Karpas-422 (cell line): ENCODE results near the gene SLC18A3. TPM values are rescaled to one million over a fixed set of nuclear protein-coding genes. Genes with fewer than 3 reads are reported as not detected.

Source experiments
- DNase-seq: peaks from one replicate; pipeline ENCODE4 v3.0.0-alpha.2; 2015
- H2AFZ ChIP-seq: fragments of 200-600 bp; sonication (generic); 2 replicates; pipeline ENCODE4 v1.6.1; 2014; ENCODE audit warnings: antibody characterized with exemption, low read length, mixed read lengths
- H3K27ac ChIP-seq: fragments of 200-600 bp; sonication (generic); 2 replicates; pipeline ENCODE4 v1.5.1; 2014; ENCODE audit warnings: mild to moderate bottlenecking, low read length, moderate library complexity
- H3K27me3 ChIP-seq: fragments of 200-600 bp; sonication (generic); 2 replicates; pipeline ENCODE4 v1.6.1; 2014; ENCODE audit warnings: low read length, mixed read lengths
- H3K36me3 ChIP-seq: fragments of 200-600 bp; sonication (generic); 2 replicates; pipeline ENCODE4 v1.6.1; 2014; ENCODE audit warnings: low read length, mixed read lengths; ENCODE audit not compliant: insufficient read depth
- H3K4me1 ChIP-seq: fragments of 200-600 bp; sonication (generic); 2 replicates; pipeline ENCODE4 v1.6.1; 2014; ENCODE audit warnings: mild to moderate bottlenecking, low read length, mixed read lengths
- H3K4me2 ChIP-seq: fragments of 200-600 bp; sonication (generic); 2 replicates; pipeline ENCODE4 v1.6.1; 2014; ENCODE audit warnings: low read length, low read depth, mild to moderate bottlenecking; ENCODE audit not compliant: poor library complexity, severe bottlenecking
- H3K4me3 ChIP-seq: fragments of 200-600 bp; sonication (generic); 2 replicates; pipeline ENCODE4 v1.5.1; 2014; ENCODE audit warnings: mild to moderate bottlenecking, antibody characterized with exemption, low read length, mixed read lengths
- H3K79me2 ChIP-seq: fragments of 200-600 bp; sonication (generic); 2 replicates; pipeline ENCODE4 v1.6.1; 2014; ENCODE audit warnings: mild to moderate bottlenecking, low read length, mixed read lengths
- H3K9ac ChIP-seq: fragments of 200-600 bp; sonication (generic); 2 replicates; pipeline ENCODE4 v1.6.0; 2014; ENCODE audit warnings: low read length
- H3K9me2 ChIP-seq: fragments of 200-600 bp; sonication (generic), shearing (Covaris generic); replicated peaks from 2 replicates; pipeline ENCODE4 v1.6.0; 2014; ENCODE audit warnings: mild to moderate bottlenecking, low read length, moderate library complexity; ENCODE audit not compliant: insufficient read depth
- H3K9me3 ChIP-seq: fragments of 300-700, 200-600 bp; sonication (generic); 2 replicates; pipeline ENCODE4 v1.6.1; 2014; ENCODE audit warnings: low read length, mixed read lengths
- H4K20me1 ChIP-seq: fragments of 200-600 bp; sonication (generic); 2 replicates; pipeline ENCODE4 v1.6.1; 2014; ENCODE audit warnings: mild to moderate bottlenecking, antibody characterized with exemption, low read length, low read depth; ENCODE audit not compliant: insufficient read depth
- total RNA-seq: library from RNA; depleted of rRNA; stranded (reverse); fragments of >200 nt; shearing (Covaris generic); gene quantifications from 2 replicates; pipeline ENCODE4 v1.2.3, GENCODE V29; 2014; ENCODE audit warnings: low replicate concordance

Gene SLC18A3
- total RNA-seq, 1 experiment from 2014 or later, result not detected

DNA sequence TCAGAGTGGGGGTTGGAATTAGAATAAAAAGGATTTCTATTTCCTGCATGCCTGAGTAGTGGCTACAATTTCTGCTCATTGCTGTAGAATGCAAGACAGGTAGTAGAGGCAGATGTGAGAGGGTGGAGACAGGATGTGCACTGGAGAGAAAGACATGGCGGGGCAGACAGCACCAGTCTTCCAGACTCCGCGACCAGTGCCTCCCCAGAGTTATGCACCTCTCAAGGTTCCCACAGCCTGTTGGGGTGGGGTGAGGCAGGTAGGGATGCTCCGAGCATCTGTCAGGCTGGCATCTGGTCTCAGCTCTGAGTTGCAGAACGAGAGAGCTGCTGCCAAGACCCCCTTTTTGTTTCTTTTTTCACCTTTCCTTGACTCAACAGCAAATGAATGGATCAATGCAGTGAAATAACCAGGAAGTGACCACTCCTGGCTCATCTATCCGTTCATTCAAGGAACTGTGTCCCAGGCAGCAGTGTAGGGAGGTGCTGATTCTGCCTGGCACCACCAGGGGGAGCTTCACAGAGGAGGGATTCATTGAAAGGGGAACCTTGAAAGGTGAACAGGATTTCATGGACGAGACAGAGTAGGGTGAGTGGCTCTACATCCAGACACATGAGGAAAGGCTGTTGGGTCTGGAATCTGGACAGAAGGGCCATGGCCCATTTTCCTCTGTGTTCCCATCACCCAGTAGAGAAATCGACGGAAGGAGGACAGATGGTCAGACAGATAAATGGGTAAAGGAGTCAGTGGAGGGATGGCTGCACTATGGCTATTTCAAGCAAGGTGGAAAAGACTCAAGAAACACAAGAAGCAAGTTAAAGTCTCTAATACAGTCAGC lies 17.2 kb upstream of the SLC18A3 start:
- Histone ChIP-seq H3K9ac (no peak overlapping the region), H3K4me1 (no peaks in the 10 kb centered on the region), H3K9me2 (no peaks in the 10 kb centered on the region), H3K4me2 (no peak overlapping the region), H3K27me3 (no peaks in the 10 kb centered on the region), H2AFZ (no peak overlapping the region), H3K4me3 (no peak overlapping the region), H4K20me1 (no peaks in the 10 kb centered on the region), H3K9me3 (no peaks in the 10 kb centered on the region), H3K27ac (no peak overlapping the region), H3K36me3 (no peaks in the 10 kb centered on the region), H3K79me2 (no peaks in the 10 kb centered on the region)
- DNase-seq, result peak; percentile 86

GRCh38 chr10:49593564-49593875 lies 16.6 kb upstream of the SLC18A3 start:
- Histone ChIP-seq H3K4me2 (no peak overlapping the region), H3K27ac (no peak overlapping the region), H3K79me2 (no peaks in the 10 kb centered on the region), H3K4me3 (no peak overlapping the region), H3K36me3 (no peaks in the 10 kb centered on the region), H2AFZ (no peak overlapping the region), H4K20me1 (no peaks in the 10 kb centered on the region), H3K9ac (no peak overlapping the region), H3K4me1 (no peaks in the 10 kb centered on the region), H3K27me3 (no peaks in the 10 kb centered on the region), H3K9me3 (no peaks in the 10 kb centered on the region), H3K9me2 (no peaks in the 10 kb centered on the region)
- no peak for DNase-seq

DNA sequence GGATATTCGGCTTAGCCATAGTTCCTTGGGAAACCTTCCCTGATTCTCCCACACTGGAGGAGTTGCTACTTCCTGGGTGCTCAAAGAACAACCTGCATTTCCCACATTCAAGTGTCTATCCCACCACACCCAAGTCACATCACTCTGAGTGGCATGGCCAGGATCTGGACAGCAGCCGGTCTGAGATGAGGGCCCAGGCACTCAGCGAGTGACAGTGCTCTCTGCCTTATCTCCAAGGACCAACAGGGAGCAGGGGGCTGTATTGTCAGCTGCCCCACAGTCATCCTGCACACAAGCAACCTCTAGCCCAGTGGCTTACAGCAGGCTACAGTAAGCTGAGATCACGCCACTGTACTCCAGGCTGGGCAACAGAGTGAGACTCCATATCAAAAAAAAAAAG lies 16.1 kb upstream of the SLC18A3 start:
- no peak overlapping the region for H3K27ac ChIP-seq
- no peaks in the 10 kb centered on the region for H3K27me3 ChIP-seq
- no peak overlapping the region for H2AFZ ChIP-seq
- H4K20me1 ChIP-seq, result no peaks in the 10 kb centered on the region
- H3K36me3 ChIP-seq, result no peaks in the 10 kb centered on the region
- no peaks in the 10 kb centered on the region for H3K9me2 ChIP-seq
- H3K4me2 ChIP-seq, result no peak overlapping the region
- no peaks in the 10 kb centered on the region for H3K4me1 ChIP-seq
- no peaks in the 10 kb centered on the region for H3K79me2 ChIP-seq
- no peak for DNase-seq
- no peak overlapping the region for H3K4me3 ChIP-seq
- H3K9ac ChIP-seq, result no peak overlapping the region
- no peaks in the 10 kb centered on the region for H3K9me3 ChIP-seq

DNA sequence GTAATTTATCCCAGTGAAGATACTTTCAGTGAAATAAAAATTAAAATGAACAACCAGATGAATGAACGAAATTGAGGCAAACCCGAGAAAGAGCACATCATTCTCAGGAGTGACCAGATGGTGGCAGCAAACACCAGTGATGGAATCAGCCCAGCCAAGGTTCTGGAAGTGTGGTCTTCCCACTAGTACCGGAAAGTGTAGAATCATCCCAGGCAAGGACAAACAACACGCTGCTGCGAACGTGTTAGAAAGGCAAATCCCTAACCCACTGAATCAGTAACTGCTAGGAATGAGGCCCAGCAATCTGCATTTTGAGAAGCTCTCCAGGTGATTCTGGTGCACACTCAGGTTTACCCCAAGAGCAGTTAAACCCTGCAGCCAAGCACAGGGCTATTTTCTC lies 15.5 kb upstream of the SLC18A3 start:
- no peak overlapping the region for H3K27ac ChIP-seq
- peak; percentile 73 for DNase-seq
- H4K20me1 ChIP-seq, result no peaks in the 10 kb centered on the region
- H3K9ac ChIP-seq, result no peak overlapping the region
- H3K4me1 ChIP-seq, result no peaks in the 10 kb centered on the region
- no peaks in the 10 kb centered on the region for H3K79me2 ChIP-seq
- H3K4me3 ChIP-seq, result no peak overlapping the region
- no peaks in the 10 kb centered on the region for H3K36me3 ChIP-seq
- H3K4me2 ChIP-seq, result no peak overlapping the region
- H3K27me3 ChIP-seq, result no peaks in the 10 kb centered on the region
- no peak overlapping the region for H2AFZ ChIP-seq
- no peaks in the 10 kb centered on the region for H3K9me2 ChIP-seq
- H3K9me3 ChIP-seq, result no peaks in the 10 kb centered on the region

GRCh38 chr10:49595003-49595712 lies 15.0 kb upstream of the SLC18A3 start:
- H3K79me2 ChIP-seq, result no peaks in the 10 kb centered on the region
- no peak for DNase-seq
- no peaks in the 10 kb centered on the region for H4K20me1 ChIP-seq
- no peaks in the 10 kb centered on the region for H3K9me2 ChIP-seq
- H3K9me3 ChIP-seq, result no peaks in the 10 kb centered on the region
- no peak overlapping the region for H3K4me2 ChIP-seq
- H3K36me3 ChIP-seq, result no peaks in the 10 kb centered on the region
- no peak overlapping the region for H3K27ac ChIP-seq
- no peak overlapping the region for H3K9ac ChIP-seq
- no peaks in the 10 kb centered on the region for H3K4me1 ChIP-seq
- H2AFZ ChIP-seq, result no peak overlapping the region
- H3K27me3 ChIP-seq, result no peaks in the 10 kb centered on the region
- H3K4me3 ChIP-seq, result no peak overlapping the region

DNA sequence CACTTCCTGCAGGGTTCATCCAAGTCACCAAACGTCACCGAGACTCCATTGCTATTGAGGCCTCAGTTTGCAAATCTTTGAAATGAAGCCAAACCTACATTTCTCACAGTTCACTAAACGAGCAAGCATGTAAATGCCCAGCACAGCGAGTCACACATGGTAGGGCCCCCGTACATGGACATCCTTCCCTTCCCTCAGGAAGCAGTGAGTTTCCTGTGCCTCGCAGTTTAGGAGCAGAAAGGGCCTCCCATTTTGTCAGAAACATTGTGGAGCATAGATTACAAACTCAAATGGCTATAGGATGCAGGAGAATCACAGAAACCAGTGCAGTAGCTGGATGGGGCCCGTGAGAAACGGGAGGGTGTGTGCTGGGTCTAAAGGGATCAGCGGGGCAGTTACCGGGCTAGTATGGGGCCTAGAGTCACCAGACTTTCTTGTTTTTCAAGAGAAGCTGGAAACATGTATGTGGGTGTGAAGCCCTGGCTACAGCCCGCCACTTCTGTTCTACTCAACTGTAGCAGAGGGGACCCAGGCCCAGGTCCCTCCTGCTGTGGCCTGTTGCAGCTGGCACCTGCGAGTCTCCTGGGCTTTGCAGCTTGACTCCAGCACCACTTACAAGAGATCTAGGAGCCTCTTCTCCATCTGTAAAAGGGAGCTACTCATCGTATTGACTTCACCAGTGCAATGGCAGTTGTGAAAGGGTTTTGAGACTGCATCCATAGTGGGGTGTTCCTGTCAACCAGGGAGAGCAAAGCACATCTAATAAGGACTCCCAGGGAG lies 14.2 kb upstream of the SLC18A3 start:
- H3K9me2 ChIP-seq, result no peaks in the 10 kb centered on the region
- H3K4me2 ChIP-seq, result no peak overlapping the region
- no peaks in the 10 kb centered on the region for H3K4me1 ChIP-seq
- H3K4me3 ChIP-seq, result no peak overlapping the region
- H2AFZ ChIP-seq, result no peak overlapping the region
- H4K20me1 ChIP-seq, result no peaks in the 10 kb centered on the region
- no peaks in the 10 kb centered on the region for H3K27me3 ChIP-seq
- no peaks in the 10 kb centered on the region for H3K79me2 ChIP-seq
- H3K9ac ChIP-seq, result no peak overlapping the region
- DNase-seq, result no peak
- H3K27ac ChIP-seq, result no peak overlapping the region
- no peaks in the 10 kb centered on the region for H3K9me3 ChIP-seq
- H3K36me3 ChIP-seq, result no peaks in the 10 kb centered on the region

DNA sequence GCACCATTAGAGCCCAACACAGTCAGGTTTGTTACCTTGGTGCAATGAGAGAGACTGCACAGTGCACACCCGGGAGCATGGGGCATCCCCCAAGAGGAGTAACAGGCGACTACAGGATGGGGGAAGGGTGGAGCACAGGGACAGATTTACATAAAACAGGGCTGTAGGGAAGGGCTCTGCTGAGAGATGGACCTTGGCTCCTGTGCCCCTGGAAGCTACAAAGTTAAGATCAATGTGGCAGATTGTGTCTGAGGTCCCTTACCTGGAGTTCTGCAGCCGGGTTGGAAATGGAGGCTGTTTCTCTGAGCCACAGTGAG lies 13.7 kb upstream of the SLC18A3 start:
- Histone ChIP-seq H3K4me2 (no peak overlapping the region), H4K20me1 (no peaks in the 10 kb centered on the region), H3K4me1 (no peaks in the 10 kb centered on the region), H3K9ac (no peak overlapping the region), H3K27ac (no peak overlapping the region), H3K4me3 (no peak overlapping the region), H3K27me3 (no peaks in the 10 kb centered on the region), H3K9me3 (no peaks in the 10 kb centered on the region), H3K79me2 (no peaks in the 10 kb centered on the region), H3K36me3 (no peaks in the 10 kb centered on the region), H3K9me2 (no peaks in the 10 kb centered on the region), H2AFZ (no peak overlapping the region)
- no peak for DNase-seq

GRCh38 chr10:49596836-49597235 lies 13.3 kb upstream of the SLC18A3 start:
- no peak overlapping the region for H3K9ac ChIP-seq
- H3K27ac ChIP-seq, result no peak overlapping the region
- H3K4me1 ChIP-seq, result no peaks in the 10 kb centered on the region
- no peak for DNase-seq
- H3K4me3 ChIP-seq, result no peak overlapping the region
- no peaks in the 10 kb centered on the region for H4K20me1 ChIP-seq
- no peaks in the 10 kb centered on the region for H3K36me3 ChIP-seq
- no peak overlapping the region for H3K4me2 ChIP-seq
- H2AFZ ChIP-seq, result no peak overlapping the region
- H3K27me3 ChIP-seq, result no peaks in the 10 kb centered on the region
- H3K9me3 ChIP-seq, result no peaks in the 10 kb centered on the region
- H3K79me2 ChIP-seq, result no peaks in the 10 kb centered on the region
- no peaks in the 10 kb centered on the region for H3K9me2 ChIP-seq
